OCI-LY1 (cell line): Measurements from ENCODE around the gene CPM.

Experiments used
- H2AFZ ChIP-seq: fragments of 200-600 bp; sonication (generic), shearing (Covaris generic); 2 replicates; pipeline ENCODE4 v1.6.0; 2014; ENCODE audit warnings: antibody characterized with exemption, mild to moderate bottlenecking, low read length
- H3F3A ChIP-seq: fragments of 200-600 bp; sonication (generic), shearing (Covaris generic); 2 replicates; pipeline ENCODE4 v1.6.0; 2014; ENCODE audit warnings: mild to moderate bottlenecking, antibody characterized with exemption, low read length, moderate library complexity; ENCODE audit not compliant: insufficient read depth
- H3K27ac ChIP-seq: fragments of 200-600 bp; sonication (generic); 2 replicates; pipeline ENCODE4 v1.5.1; 2014; ENCODE audit warnings: low read length, mixed run types, mild to moderate bottlenecking, low read depth; ENCODE audit not compliant: poor library complexity, severe bottlenecking
- H3K27me3 ChIP-seq: fragments of 200-600 bp; sonication (generic); 2 replicates; pipeline ENCODE4 v1.6.0; 2014; ENCODE audit warnings: antibody characterized with exemption, mild to moderate bottlenecking, low read length, moderate library complexity; ENCODE audit not compliant: insufficient read depth
- H3K36me3 ChIP-seq: fragments of 200-600 bp; sonication (generic); 2 replicates; pipeline ENCODE4 v1.6.1; 2014; ENCODE audit warnings: mild to moderate bottlenecking, antibody characterized with exemption, low read length, moderate library complexity, mixed read lengths; ENCODE audit not compliant: insufficient read depth
- H3K4me1 ChIP-seq: fragments of 200-600 bp; sonication (generic); 2 replicates; pipeline ENCODE4 v1.5.1; 2014; ENCODE audit warnings: mild to moderate bottlenecking, low read length, moderate library complexity; ENCODE audit not compliant: insufficient read depth, severe bottlenecking
- H3K4me2 ChIP-seq: fragments of 200-600 bp; sonication (generic), shearing (Covaris generic); 2 replicates; pipeline ENCODE4 v1.6.1; 2014; ENCODE audit warnings: low read length
- H3K4me3 ChIP-seq: fragments of 200-600 bp; sonication (generic); 2 replicates; pipeline ENCODE4 v1.5.1; 2014; ENCODE audit warnings: low read length, low read depth, mild to moderate bottlenecking, mixed read lengths; ENCODE audit not compliant: poor library complexity, severe bottlenecking
- H3K79me2 ChIP-seq: fragments of 200-600 bp; shearing (Covaris generic); 2 replicates; pipeline ENCODE4 v1.6.1; 2016; ENCODE audit warnings: mixed run types, low read length, mixed read lengths; ENCODE audit not compliant: insufficient read depth
- H3K9ac ChIP-seq: fragments of 200-600 bp; sonication (generic), shearing (Covaris generic); 2 replicates; pipeline ENCODE4 v1.6.1; 2014; ENCODE audit warnings: mild to moderate bottlenecking, low read length, mixed read lengths
- H3K9me2 ChIP-seq: fragments of 200-600 bp; sonication (generic), shearing (Covaris generic); 2 replicates; pipeline ENCODE4 v1.6.1; 2014; ENCODE audit warnings: low read depth, mild to moderate bottlenecking, low read length, mixed read lengths
- H3K9me3 ChIP-seq: fragments of 200-600 bp; shearing (Covaris generic); 2 replicates; pipeline ENCODE4 v1.6.1; 2014; ENCODE audit warnings: low read length, mixed read lengths
- H4K20me1 ChIP-seq: fragments of 200-600 bp; sonication (generic), shearing (Covaris generic); 2 replicates; pipeline ENCODE4 v1.6.0; 2016; ENCODE audit warnings: mild to moderate bottlenecking, low read length; ENCODE audit not compliant: insufficient read depth
- CTCF ChIP-seq: fragments of 200-600 bp; sonication (generic), shearing (Covaris generic); IDR thresholded peaks from 2 replicates; pipeline ENCODE4 v1.5.1; 2017; ENCODE audit warnings: mild to moderate bottlenecking, antibody characterized with exemption, low read length, moderate library complexity, mixed read lengths
- EZH2 ChIP-seq: fragments of 200-600 bp; sonication (generic), shearing (Covaris generic); IDR thresholded peaks from 2 replicates; pipeline ENCODE4 v1.8.0; 2017; ENCODE audit warnings: borderline replicate concordance, mixed run types, mild to moderate bottlenecking, antibody characterized with exemption, low read length, moderate library complexity, mixed read lengths

Gene CPM

GRCh38 chr12:68976395-68976841, 43.4 kb upstream of the CPM start:
- Histone ChIP-seq H3K4me3 (no peak overlapping the region), H3F3A (no peaks in the 10 kb centered on the region), H3K4me2 (no peak overlapping the region), H4K20me1 (no peaks in the 10 kb centered on the region), H3K9ac (no peak overlapping the region), H3K79me2 (no peaks in the 10 kb centered on the region), H3K4me1 (no peaks in the 10 kb centered on the region), H3K9me2 (no peaks in the 10 kb centered on the region), H2AFZ (no peak overlapping the region), H3K27ac (no peak overlapping the region), H3K9me3 (no peaks in the 10 kb centered on the region), H3K27me3 (no peaks in the 10 kb centered on the region), H3K36me3 (no peaks in the 10 kb centered on the region)
- TF ChIP-seq EZH2 (no peak), CTCF (no peak)

- Histone ChIP-seq H3K36me3 (no peaks in the 10 kb centered on the region), H3K27me3 (no peaks in the 10 kb centered on the region), H3K4me1 (no peaks in the 10 kb centered on the region), H2AFZ (no peak overlapping the region), H3K79me2 (no peaks in the 10 kb centered on the region), H3F3A (no peaks in the 10 kb centered on the region), H3K4me3 (no peak overlapping the region), H3K4me2 (no peak overlapping the region), H3K9ac (no peak overlapping the region), H3K27ac (no peak overlapping the region), H3K9me3 (no peaks in the 10 kb centered on the region), H3K9me2 (no peaks in the 10 kb centered on the region), H4K20me1 (no peaks in the 10 kb centered on the region)
- TF ChIP-seq EZH2, result no peak
- no peak for TF ChIP-seq CTCF
These were observed 42.8 kb upstream of the CPM start for GRCh38 chr12:68975811-68976210.

DNA sequence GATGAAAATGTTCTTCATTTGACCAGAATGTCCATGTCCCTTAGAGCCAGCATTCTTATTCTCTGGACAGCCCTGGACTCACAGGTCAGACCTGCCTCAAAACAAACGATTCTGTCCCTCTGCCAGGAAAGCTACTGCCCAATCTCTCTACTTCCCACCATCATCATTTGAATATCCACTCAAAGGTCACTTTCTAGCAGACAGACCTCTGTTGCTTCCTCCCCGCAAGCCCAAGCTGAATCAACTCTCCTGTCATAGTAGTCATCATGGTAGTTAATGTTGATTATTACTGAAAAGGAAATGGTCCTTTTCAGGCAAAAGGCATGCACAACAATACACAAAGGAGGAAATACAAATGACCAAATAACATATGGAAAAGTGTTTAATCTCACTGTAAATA, 39.6 kb upstream of the CPM start:
- Histone ChIP-seq H3K4me3 (no peak overlapping the region), H4K20me1 (no peaks in the 10 kb centered on the region), H3K4me1 (no peaks in the 10 kb centered on the region), H3K9me3 (no peaks in the 10 kb centered on the region), H3F3A (no peaks in the 10 kb centered on the region), H3K9me2 (no peaks in the 10 kb centered on the region), H3K9ac (no peak overlapping the region), H3K36me3 (no peaks in the 10 kb centered on the region), H3K79me2 (no peaks in the 10 kb centered on the region), H3K27me3 (no peaks in the 10 kb centered on the region), H2AFZ (no peak overlapping the region), H3K4me2 (no peak overlapping the region), H3K27ac (no peak overlapping the region)
- TF ChIP-seq CTCF (no peak), EZH2 (no peak)
